Measurements from ENCODE around the gene TMBIM1.

DNA sequence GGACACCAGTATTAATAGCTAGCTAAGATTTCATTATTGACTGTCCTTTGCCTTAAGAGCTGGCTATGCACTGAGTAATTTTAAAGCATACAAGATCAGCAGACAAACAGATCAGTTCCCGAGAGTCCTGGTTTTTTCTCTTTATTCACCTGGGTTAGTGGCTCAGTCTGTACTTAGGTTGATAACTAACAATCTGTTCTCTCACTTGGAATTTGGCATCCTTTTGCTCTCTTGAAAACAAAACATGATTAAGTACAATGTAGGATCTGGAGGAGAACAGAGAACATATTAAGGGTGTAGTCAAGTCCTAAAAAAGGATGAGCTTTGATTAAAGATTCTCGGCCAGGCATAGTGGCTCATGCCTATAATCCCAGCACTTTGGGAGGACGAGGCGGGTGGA lies 58.8 kb downstream of the TMBIM1 start:
- no peak for TF ChIP-seq EZH2 (IDR thresholded peaks at IDR 0.05; ENCODE audit: borderline replicate concordance, low read length)
- TF ChIP-seq, protein P1, sequence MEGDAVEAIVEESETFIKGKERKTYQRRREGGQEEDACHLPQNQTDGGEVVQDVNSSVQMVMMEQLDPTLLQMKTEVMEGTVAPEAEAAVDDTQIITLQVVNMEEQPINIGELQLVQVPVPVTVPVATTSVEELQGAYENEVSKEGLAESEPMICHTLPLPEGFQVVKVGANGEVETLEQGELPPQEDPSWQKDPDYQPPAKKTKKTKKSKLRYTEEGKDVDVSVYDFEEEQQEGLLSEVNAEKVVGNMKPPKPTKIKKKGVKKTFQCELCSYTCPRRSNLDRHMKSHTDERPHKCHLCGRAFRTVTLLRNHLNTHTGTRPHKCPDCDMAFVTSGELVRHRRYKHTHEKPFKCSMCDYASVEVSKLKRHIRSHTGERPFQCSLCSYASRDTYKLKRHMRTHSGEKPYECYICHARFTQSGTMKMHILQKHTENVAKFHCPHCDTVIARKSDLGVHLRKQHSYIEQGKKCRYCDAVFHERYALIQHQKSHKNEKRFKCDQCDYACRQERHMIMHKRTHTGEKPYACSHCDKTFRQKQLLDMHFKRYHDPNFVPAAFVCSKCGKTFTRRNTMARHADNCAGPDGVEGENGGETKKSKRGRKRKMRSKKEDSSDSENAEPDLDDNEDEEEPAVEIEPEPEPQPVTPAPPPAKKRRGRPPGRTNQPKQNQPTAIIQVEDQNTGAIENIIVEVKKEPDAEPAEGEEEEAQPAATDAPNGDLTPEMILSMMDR (IDR thresholded peaks at IDR 0.05; ENCODE audit: low read length) = no peak
